Testis (tissue), 3 donors: ENCODE results near the gene CFAP61. TPM values are rescaled to one million over a fixed set of nuclear protein-coding genes. Genes with fewer than 3 reads are reported as not detected.

Experiments
- DNase-seq: peaks from one replicate; pipeline ENCODE4 v3.0.0-alpha.2; 2019
- H3K27ac ChIP-seq, 2 donors: fragments of 200-600 bp; sonication (generic); one replicate each; pipeline ENCODE4 v1.5.1; 2019
- H3K27me3 ChIP-seq: fragments of 200-600 bp; sonication (generic); one replicate; pipeline ENCODE4 v1.5.1; 2019
- H3K36me3 ChIP-seq: fragments of 200-600 bp; sonication (generic); one replicate; pipeline ENCODE4 v1.5.1; 2017; ENCODE audit warnings: low read depth; ENCODE audit errors: missing control alignments
- H3K4me1 ChIP-seq: fragments of 200-600 bp; sonication (generic); one replicate; pipeline ENCODE4 v1.5.1; 2019
- H3K4me3 ChIP-seq, 2 donors: fragments of 200-600 bp; sonication (generic); one replicate each; pipeline ENCODE4 v1.5.1; 2017 to 2019
- H3K9me3 ChIP-seq: fragments of 200-600 bp; sonication (generic); one replicate; pipeline ENCODE4 v1.5.1; 2017
- POLR2A ChIP-seq: fragments of 450-650 bp; IDR thresholded peaks from one replicate; pipeline ENCODE4 v1.6.1; 2017; ENCODE audit warnings: antibody characterized with exemption, mild to moderate bottlenecking, moderate library complexity
- whole genome bisulfite sequencing, 2 donors: methylation state at CpG; one replicate each; pipeline ENCODE4 v1.1.5; 2018; 5-methylcytosine and 5-hydroxymethylcytosine counted together
- intact Hi-C: fragments of 100-400 bp; cut with DNase I; formaldehyde crosslinking; loops from one replicate; pipeline ENCODE4 v1.15.1; 2023; ENCODE audit warnings: low total_unique reads
- polyA plus RNA-seq: library from polyadenylated mRNA; stranded (reverse); fragments of 350-450 nt; fragmentation: Illumina TruSeq; extraction: RNeasy Lipid Tissue Mini Kit (QIAGEN cat#74804); gene quantifications from one replicate; pipeline ENCODE4 v1.2.3, GENCODE V29; 2014; ENCODE audit warnings: low read depth, low replicate concordance; ENCODE audit not compliant: insufficient read depth
- total RNA-seq, 2 donors: library from RNA; depleted of rRNA; stranded (reverse); fragments of >200 nt; gene quantifications; one replicate each; pipeline ENCODE4 v1.2.3, GENCODE V29; 2016
- TF ChIP-seq, protein P1 (sequence below), 3 experiments: fragments of 450-650 bp in 2 of 3; fragments of 200-600 bp in 1 of 3; sonication (generic) in 1 of 3; IDR thresholded peaks; one replicate each; pipeline ENCODE4 v1.5.1; 2016 to 2019; ENCODE audit warnings: antibody characterized with exemption in 3 of 3, mild to moderate bottlenecking in 2 of 3, moderate library complexity in 1 of 3

The CFAP61 gene
- total and polyA plus RNA-seq, 3 donors from 2014 or later = 21.4 to 76.0 (median 27.3) TPM

DNA sequence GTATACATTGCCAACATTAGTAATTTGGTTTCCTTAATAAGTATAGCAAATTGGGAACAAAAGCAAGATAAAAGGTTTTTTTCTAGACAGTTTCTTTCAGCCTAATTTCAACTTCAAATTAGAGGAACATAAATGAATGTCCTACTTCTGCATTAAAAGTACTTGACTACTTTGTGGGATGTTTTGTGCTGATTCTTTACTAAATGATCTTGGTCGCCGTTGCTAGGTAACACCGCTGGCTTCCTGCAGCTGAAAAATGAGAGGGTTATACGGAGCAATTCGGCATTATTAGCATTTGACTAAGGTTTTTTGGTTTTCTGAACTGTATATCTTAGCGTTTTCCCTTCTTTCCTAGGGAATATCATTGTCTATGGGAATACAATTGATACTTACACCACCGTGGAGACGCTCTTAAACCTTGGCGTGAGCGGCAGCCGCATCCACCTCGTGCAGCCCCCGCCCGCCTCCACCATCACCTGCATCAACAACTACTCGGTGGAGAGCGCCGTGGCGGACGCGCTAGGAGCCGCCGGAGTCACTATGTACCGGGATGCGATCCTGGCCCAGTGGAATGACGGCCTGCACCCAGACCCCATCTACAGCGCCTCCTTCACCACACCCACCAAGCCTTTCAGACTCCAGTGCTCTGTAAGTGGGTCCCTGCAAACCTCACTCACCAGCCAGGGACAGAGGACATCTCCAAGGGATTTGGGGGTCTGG is 224.6 kb downstream of the CFAP61 start:
- Histone ChIP-seq H3K9me3 (no peaks in the 10 kb centered on the region), H3K27ac (no peak overlapping the region), H3K4me1 (peaks cover 7% of the 10 kb centered on the region), H3K4me3 (no peak overlapping the region), H3K27me3 (no peaks in the 10 kb centered on the region), H3K36me3 (no peaks in the 10 kb centered on the region)
- intact Hi-C loops = no loop called here
- 8 to 25% methylated on average over 15 to 26 of the region's 26 CpGs for WGBS, 2 donors
- peak; percentile 45 for DNase-seq
- TF ChIP-seq, protein P1, sequence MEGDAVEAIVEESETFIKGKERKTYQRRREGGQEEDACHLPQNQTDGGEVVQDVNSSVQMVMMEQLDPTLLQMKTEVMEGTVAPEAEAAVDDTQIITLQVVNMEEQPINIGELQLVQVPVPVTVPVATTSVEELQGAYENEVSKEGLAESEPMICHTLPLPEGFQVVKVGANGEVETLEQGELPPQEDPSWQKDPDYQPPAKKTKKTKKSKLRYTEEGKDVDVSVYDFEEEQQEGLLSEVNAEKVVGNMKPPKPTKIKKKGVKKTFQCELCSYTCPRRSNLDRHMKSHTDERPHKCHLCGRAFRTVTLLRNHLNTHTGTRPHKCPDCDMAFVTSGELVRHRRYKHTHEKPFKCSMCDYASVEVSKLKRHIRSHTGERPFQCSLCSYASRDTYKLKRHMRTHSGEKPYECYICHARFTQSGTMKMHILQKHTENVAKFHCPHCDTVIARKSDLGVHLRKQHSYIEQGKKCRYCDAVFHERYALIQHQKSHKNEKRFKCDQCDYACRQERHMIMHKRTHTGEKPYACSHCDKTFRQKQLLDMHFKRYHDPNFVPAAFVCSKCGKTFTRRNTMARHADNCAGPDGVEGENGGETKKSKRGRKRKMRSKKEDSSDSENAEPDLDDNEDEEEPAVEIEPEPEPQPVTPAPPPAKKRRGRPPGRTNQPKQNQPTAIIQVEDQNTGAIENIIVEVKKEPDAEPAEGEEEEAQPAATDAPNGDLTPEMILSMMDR (IDR thresholded peaks at IDR 0.05) = no peak
- no peak for TF ChIP-seq POLR2A

DNA sequence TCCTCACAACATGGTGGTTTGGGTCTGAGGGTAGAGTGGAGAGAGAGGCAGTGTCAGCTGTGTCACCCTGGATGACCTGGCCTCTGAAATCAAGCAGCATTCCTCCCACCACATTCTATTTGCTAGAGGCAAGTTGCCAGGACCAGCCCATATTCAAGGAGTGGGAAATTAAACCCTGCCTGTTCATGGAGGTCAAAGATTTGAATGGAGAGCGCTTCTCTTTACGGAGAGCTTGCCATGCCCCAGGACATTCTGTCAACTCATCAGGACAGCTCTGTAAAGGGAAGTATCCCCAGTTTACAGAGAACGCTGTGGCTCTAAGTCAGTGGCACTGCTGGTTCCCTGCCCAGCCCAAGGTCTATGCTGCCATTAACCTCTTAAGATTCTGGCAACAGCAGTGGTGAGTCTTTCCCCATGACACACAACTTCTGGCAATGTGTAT is 225.6 kb downstream of the CFAP61 start:
- 85% methylated on average over 3 of the region's 3 CpGs; no CpG with 5 or more reads in 1 of the 2 donors for WGBS, 2 donors
- peaks cover 7% of the 10 kb centered on the region for H3K4me1 ChIP-seq
- intact Hi-C loops = no loop called here
- no peak overlapping the region for H3K4me3 ChIP-seq
- DNase-seq = no peak
- H3K27me3 ChIP-seq = no peaks in the 10 kb centered on the region
- H3K9me3 ChIP-seq = no peaks in the 10 kb centered on the region
- H3K36me3 ChIP-seq = no peaks in the 10 kb centered on the region
- H3K27ac ChIP-seq = no peak overlapping the region
- TF ChIP-seq POLR2A = no peak
- TF ChIP-seq, protein P1 (IDR thresholded peaks at IDR 0.05) = no peak

DNA sequence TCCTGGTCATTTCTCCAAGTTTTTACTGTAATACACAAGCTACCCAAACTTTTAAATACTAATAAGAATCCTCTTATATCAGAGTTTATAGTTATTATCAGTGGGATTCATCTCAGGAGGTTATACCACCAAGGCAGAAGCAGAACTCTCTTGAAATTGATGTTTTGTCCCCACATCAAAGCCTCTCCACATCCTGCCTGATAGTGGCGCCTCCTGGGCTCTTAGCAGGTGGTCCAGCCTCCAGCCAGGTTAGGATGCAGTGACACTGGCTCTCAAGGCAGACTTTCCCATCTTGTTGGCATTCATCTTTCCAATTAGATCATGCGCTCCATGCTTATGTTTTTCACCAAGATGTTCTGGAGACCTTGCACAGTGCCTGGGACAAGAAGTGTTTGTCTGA is 233.7 kb downstream of the CFAP61 start:
- intact Hi-C loops = no loop called here
- Histone ChIP-seq H3K4me3 (no peak overlapping the region), H3K27ac (no peak overlapping the region), H3K9me3 (no peaks in the 10 kb centered on the region), H3K4me1 (no peaks in the 10 kb centered on the region), H3K27me3 (no peaks in the 10 kb centered on the region), H3K36me3 (no peaks in the 10 kb centered on the region)
- whole genome bisulfite sequencing, 2 donors = 85 to 93% methylated on average over 2 of the region's 2 CpGs
- no peak for TF ChIP-seq POLR2A
- TF ChIP-seq, protein P1 (IDR thresholded peaks at IDR 0.05) = no peak
- DNase-seq = no peak

DNA sequence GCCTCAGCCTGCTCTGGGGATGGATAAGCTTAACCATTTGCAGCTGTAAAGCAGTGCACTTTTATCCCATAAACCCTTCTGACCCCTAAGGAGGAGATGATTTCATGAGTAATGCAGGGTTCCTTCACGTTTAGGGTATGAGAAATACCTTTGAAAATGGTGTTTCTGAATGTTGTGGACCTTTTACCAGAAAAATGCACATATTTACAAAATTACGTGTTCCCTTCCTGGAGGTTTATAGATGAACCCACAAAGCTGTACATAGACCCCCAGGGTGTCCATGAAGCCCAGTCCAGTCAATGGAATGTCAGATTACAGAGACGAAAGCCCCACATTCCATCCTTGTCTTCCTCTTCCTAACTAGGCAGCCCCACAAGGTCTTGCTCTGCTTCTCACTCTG is 237.0 kb downstream of the CFAP61 start:
- 80 to 90% methylated on average over 3 of the region's 3 CpGs for WGBS, 2 donors
- intact Hi-C loops = no loop called here
- no peaks in the 10 kb centered on the region for H3K4me1 ChIP-seq
- no peaks in the 10 kb centered on the region for H3K9me3 ChIP-seq
- TF ChIP-seq POLR2A = no peak
- TF ChIP-seq, protein P1 (IDR thresholded peaks at IDR 0.05) = no peak
- DNase-seq = no peak
- no peaks in the 10 kb centered on the region for H3K27me3 ChIP-seq
- no peak overlapping the region for H3K27ac ChIP-seq
- H3K36me3 ChIP-seq = no peaks in the 10 kb centered on the region
- H3K4me3 ChIP-seq = no peak overlapping the region

DNA sequence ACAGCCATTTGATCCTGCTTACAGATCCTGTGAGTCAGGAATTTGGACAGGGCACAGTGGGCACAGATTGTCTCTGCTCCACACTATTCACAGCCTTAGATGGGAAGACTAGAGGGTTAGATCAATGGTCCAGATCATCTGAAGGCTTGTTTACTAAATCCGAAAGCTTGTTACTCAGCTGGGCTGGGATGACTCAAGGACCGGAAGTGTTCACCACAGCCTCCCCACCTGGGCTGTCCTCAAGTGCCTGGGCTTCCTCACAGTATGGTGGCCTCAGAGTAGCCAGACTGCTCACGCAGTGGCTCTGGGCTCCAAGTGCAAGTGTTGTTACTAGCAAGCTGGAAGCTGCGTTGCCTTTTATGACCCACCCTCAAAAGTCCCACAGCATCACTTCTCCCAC is 240.1 kb downstream of the CFAP61 start:
- intact Hi-C loops = no loop called here
- Histone ChIP-seq H3K27ac (no peak overlapping the region), H3K36me3 (no peaks in the 10 kb centered on the region), H3K9me3 (no peaks in the 10 kb centered on the region), H3K4me1 (no peaks in the 10 kb centered on the region), H3K4me3 (no peak overlapping the region), H3K27me3 (no peaks in the 10 kb centered on the region)
- no peak for TF ChIP-seq POLR2A
- TF ChIP-seq, protein P1 (IDR thresholded peaks at IDR 0.05) = no peak
- WGBS, 2 donors = 86 to 93% methylated on average over 2 to 4 of the region's 4 CpGs
- DNase-seq = no peak
